Measurements from ENCODE around the gene NOL3. TPM values are rescaled to one million over a fixed set of nuclear protein-coding genes. Genes with fewer than 3 reads are reported as not detected.

The NOL3 gene
- total and polyA plus RNA-seq, 9 of the 15 experiments (the other 6 are each of a cell fraction or from before 2014, with no cell fraction given), result 0.45 to 14.0 (median 5.4) TPM

DNA sequence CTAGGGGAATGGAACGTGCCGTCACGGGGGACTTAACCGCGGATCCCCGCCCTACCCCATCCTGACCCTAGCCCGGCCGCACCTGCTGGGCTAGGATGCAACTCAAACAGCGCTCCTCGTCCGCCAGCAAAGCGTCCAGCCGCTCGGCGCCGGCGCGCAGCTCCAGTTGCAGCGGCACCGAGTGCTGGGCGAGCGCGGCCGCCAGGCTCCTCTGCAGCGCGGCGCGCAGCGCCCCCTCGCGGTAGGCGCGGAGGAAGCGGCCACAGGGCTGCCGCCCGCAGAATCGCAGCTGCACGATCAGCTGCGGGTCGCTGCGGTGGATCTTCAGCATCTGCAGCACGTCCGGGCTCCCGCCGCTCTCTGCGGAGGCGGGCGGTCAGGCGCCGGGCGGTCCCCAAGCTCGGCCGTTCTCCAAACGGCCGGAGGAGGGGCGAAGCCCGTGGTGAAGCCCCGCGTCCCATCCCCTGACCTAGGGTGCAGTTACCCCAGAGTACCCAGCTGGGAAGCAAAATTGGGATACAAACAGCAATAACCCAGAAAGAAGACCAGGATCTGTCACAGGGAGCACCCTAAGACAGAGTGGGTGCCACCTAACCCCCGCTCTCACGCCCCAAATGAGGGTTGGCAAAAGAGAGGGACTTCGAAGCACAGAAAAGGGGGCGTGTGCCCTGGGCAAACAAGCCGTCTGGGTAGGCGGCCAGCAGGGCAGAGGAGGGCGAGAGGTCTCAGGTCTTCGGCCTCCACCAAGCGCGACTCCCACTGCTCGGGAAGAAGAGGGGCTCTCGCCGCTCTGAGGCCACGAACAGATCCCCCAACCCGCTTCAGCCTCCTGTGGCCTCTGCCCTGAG, 14.8 kb upstream of the NOL3 start (continued):
- TF ChIP-seq, protein P1, sequence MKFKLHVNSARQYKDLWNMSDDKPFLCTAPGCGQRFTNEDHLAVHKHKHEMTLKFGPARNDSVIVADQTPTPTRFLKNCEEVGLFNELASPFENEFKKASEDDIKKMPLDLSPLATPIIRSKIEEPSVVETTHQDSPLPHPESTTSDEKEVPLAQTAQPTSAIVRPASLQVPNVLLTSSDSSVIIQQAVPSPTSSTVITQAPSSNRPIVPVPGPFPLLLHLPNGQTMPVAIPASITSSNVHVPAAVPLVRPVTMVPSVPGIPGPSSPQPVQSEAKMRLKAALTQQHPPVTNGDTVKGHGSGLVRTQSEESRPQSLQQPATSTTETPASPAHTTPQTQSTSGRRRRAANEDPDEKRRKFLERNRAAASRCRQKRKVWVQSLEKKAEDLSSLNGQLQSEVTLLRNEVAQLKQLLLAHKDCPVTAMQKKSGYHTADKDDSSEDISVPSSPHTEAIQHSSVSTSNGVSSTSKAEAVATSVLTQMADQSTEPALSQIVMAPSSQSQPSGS (CRISPR knock-in tag; IDR thresholded peaks at IDR 0.05), result no peak
- TF ChIP-seq KLF13 (tag; IDR thresholded peaks at IDR 0.05; ENCODE audit: borderline replicate concordance, low read depth) (no peak), CXXC5 (CRISPR knock-in tag; IDR thresholded peaks at IDR 0.05) (peak; percentile 73), ATF1 (CRISPR knock-in tag; IDR thresholded peaks at IDR 0.05) (no peak), ATF1 (tag; IDR thresholded peaks at IDR 0.05) (no peak), NR3C1 (CRISPR knock-in tag; IDR thresholded peaks at IDR 0.05) (no peak), JUNB (CRISPR knock-in tag; conservative IDR thresholded peaks at IDR 0.05) (no peak), HDAC2 (IDR thresholded peaks at IDR 0.05) (no peak), ZNF408 (CRISPR knock-in tag; IDR thresholded peaks at IDR 0.05; ENCODE audit: low read depth) (no peak), RBM34 (IDR thresholded peaks at IDR 0.05; ENCODE audit: borderline replicate concordance, insufficient read depth, low read length) (no peak), RBM14 (IDR thresholded peaks at IDR 0.05; ENCODE audit: borderline replicate concordance, insufficient read depth, low read depth, low read length) (no peak), CBFA2T2 (conservative IDR thresholded peaks at IDR 0.05) (no peak), ZNF174 (CRISPR knock-in tag; IDR thresholded peaks at IDR 0.05) (no peak), PML (IDR thresholded peaks at IDR 0.05; ENCODE audit: low read length) (no peak), ZKSCAN3 (CRISPR knock-in tag; IDR thresholded peaks at IDR 0.05) (no peak), POU5F1 (IDR thresholded peaks at IDR 0.05; ENCODE audit: borderline replicate concordance, low read depth, low read length, partially characterized antibody) (no peak)
- TF ChIP-seq, protein P2, sequence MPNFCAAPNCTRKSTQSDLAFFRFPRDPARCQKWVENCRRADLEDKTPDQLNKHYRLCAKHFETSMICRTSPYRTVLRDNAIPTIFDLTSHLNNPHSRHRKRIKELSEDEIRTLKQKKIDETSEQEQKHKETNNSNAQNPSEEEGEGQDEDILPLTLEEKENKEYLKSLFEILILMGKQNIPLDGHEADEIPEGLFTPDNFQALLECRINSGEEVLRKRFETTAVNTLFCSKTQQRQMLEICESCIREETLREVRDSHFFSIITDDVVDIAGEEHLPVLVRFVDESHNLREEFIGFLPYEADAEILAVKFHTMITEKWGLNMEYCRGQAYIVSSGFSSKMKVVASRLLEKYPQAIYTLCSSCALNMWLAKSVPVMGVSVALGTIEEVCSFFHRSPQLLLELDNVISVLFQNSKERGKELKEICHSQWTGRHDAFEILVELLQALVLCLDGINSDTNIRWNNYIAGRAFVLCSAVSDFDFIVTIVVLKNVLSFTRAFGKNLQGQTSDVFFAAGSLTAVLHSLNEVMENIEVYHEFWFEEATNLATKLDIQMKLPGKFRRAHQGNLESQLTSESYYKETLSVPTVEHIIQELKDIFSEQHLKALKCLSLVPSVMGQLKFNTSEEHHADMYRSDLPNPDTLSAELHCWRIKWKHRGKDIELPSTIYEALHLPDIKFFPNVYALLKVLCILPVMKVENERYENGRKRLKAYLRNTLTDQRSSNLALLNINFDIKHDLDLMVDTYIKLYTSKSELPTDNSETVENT (CRISPR knock-in tag; IDR thresholded peaks at IDR 0.05), result no peak
- TF ChIP-seq, protein P3, sequence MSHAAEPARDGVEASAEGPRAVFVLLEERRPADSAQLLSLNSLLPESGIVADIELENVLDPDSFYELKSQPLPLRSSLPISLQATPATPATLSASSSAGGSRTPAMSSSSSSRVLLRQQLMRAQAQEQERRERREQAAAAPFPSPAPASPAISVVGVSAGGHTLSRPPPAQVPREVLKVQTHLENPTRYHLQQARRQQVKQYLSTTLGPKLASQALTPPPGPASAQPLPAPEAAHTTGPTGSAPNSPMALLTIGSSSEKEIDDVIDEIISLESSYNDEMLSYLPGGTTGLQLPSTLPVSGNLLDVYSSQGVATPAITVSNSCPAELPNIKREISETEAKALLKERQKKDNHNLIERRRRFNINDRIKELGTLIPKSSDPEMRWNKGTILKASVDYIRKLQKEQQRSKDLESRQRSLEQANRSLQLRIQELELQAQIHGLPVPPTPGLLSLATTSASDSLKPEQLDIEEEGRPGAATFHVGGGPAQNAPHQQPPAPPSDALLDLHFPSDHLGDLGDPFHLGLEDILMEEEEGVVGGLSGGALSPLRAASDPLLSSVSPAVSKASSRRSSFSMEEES (CRISPR knock-in tag; IDR thresholded peaks at IDR 0.05), result no peak
- TF ChIP-seq, protein P4, sequence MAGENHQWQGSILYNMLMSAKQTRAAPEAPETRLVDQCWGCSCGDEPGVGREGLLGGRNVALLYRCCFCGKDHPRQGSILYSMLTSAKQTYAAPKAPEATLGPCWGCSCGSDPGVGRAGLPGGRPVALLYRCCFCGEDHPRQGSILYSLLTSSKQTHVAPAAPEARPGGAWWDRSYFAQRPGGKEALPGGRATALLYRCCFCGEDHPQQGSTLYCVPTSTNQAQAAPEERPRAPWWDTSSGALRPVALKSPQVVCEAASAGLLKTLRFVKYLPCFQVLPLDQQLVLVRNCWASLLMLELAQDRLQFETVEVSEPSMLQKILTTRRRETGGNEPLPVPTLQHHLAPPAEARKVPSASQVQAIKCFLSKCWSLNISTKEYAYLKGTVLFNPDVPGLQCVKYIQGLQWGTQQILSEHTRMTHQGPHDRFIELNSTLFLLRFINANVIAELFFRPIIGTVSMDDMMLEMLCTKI (IDR thresholded peaks at IDR 0.05; ENCODE audit: partially characterized antibody), result no peak
- TF ChIP-seq, protein P5, sequence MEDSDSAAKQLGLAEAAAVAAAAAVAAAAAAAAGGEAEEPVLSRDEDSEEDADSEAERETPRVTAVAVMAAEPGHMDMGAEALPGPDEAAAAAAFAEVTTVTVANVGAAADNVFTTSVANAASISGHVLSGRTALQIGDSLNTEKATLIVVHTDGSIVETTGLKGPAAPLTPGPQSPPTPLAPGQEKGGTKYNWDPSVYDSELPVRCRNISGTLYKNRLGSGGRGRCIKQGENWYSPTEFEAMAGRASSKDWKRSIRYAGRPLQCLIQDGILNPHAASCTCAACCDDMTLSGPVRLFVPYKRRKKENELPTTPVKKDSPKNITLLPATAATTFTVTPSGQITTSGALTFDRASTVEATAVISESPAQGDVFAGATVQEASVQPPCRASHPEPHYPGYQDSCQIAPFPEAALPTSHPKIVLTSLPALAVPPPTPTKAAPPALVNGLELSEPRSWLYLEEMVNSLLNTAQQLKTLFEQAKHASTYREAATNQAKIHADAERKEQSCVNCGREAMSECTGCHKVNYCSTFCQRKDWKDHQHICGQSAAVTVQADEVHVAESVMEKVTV (CRISPR knock-in tag; IDR thresholded peaks at IDR 0.05), result peak; percentile 72
